Measurements from ENCODE around the gene FBN1.

- TF ChIP-seq ZNF274 (IDR thresholded peaks at IDR 0.05; ENCODE audit: low read depth, low read length) (no peak), SUZ12 (IDR thresholded peaks at IDR 0.05; ENCODE audit: extremely low read depth, insufficient read depth, insufficient read length) (no peak), YY1 (IDR thresholded peaks at IDR 0.05; ENCODE audit: insufficient read depth, insufficient read length) (no peak)
Measured at GRCh38 chr15:48564690-48565089, 80.8 kb downstream of the FBN1 start.
